VCaP (cell line): ENCODE data around the gene INPP5F.

ENCODE experiments used
- H3K27ac ChIP-seq: fragments of 450-650 bp; 2 replicates; pipeline ENCODE4 v1.5.1; 2017
- TF ChIP-seq, protein P1 (sequence below): fragments of 450-650 bp; conservative IDR thresholded peaks from 2 replicates; pipeline ENCODE4 v1.5.1; 2017; ENCODE audit warnings: mild to moderate bottlenecking, moderate library complexity

INPP5F gene

DNA sequence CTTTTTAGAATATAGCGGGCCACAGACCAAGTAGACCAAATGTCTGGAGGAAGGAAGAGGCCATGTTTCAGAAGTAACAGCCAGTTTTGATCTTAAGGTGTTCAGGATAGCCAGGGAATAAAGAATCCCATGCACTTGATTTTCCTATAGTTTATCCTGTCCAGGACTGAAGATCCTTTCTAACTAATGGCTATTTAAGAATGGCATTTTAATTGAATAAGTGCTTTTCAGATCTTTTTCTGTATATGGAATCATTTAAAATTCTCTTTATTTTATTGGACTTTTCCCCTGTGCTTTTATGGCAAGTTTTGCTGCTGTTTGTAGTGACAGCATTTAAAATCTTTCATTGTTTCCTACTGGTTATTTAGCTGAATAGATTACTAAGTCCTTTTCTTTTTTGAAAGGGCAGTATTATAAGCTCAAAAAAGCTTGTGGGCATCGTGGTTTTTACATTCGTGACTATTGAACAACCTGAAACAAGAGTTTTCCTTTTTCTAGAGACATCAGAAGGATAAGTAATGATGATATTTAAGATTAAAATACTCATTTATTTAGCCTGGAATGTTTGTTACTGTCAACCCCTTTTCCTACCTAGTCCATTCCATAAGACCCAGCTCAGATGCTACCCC is 2.4 kb downstream of the INPP5F start:
- TF ChIP-seq, protein P1, sequence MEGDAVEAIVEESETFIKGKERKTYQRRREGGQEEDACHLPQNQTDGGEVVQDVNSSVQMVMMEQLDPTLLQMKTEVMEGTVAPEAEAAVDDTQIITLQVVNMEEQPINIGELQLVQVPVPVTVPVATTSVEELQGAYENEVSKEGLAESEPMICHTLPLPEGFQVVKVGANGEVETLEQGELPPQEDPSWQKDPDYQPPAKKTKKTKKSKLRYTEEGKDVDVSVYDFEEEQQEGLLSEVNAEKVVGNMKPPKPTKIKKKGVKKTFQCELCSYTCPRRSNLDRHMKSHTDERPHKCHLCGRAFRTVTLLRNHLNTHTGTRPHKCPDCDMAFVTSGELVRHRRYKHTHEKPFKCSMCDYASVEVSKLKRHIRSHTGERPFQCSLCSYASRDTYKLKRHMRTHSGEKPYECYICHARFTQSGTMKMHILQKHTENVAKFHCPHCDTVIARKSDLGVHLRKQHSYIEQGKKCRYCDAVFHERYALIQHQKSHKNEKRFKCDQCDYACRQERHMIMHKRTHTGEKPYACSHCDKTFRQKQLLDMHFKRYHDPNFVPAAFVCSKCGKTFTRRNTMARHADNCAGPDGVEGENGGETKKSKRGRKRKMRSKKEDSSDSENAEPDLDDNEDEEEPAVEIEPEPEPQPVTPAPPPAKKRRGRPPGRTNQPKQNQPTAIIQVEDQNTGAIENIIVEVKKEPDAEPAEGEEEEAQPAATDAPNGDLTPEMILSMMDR, result no peak
- no peak overlapping the region for H3K27ac ChIP-seq

DNA sequence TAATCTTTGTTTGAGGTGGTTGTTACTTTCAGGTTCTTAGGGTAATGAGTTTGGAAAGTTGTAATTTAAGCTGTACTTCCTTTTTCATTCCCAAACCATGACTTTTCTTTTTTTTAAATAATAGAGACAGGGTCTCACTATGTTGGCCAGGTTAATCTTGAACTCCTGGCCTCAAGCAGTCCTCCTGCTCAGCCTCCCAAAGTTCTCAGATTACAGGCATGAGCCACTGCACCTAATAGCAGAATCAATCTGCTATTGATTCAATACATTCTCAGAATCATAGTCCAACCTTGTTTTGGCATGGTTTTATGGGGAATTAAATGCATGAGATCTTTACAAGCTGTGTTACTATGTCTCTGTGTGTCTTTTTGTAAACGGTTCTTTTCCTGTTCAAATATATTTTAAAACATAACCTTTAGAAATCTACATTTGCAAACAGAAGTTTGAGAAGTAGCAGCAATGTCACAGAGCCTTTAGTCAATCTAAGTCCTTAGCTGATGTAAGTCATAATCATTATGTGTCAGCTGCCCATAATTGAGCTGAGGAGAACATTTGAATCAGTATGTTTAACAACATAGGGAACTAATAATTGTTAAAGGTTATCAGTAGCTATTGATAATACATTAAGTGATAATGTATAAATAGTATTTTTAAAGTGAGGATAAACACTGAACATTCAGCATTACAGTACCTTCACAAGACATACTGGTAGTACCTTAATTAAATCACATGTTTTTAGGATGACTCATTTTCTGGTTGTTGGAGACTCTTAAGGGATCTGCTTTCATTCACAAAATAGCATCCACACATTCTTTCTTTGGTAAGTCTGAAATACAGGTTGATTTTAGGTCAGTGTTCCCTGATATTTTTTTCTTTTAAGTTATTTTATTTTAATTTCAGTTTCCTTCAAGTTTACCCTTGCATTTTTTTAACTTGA is 8.8 kb downstream of the INPP5F start:
- peak overlapping the region; percentile 34 for H3K27ac ChIP-seq
- TF ChIP-seq, protein P1, result no peak

DNA sequence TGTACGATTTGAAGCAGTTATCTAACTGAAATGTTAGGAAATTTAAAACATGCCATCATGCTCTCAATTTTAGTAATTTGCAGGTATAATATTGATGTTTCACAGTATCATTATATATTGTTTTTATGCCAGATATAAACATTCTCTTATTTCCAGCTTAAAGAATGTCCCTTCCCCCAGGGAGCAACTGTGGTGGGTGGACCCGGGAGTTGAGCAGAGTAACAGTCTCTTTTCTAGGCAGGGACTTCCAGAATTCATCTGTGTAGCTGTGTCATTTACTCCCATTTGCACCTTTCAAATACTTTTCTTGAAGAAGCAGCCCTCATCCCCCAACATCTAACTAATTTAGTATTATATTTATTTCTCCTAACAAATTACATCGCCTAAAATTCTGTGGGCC is 9.6 kb downstream of the INPP5F start:
- TF ChIP-seq, protein P1, result no peak
- no peak overlapping the region for H3K27ac ChIP-seq

DNA sequence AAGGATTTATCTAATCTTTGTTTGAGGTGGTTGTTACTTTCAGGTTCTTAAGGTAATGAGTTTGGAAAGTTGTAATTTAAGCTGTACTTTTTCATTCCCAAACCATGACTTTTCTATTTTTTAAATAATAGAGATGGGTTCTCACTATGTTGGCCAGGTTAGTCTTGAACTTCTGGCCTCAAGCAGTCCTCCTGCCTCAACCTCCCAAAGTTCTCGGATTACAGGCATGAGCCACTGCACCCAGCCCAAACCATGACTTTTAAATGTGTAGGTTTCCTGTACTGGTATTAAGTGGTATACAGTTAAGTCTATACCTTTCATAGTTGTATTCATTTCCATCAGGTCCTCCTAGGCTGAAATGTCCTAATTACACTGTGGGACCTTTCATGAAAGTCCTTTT is 10.4 kb downstream of the INPP5F start:
- TF ChIP-seq, protein P1, result no peak
- H3K27ac ChIP-seq, result no peak overlapping the region

DNA sequence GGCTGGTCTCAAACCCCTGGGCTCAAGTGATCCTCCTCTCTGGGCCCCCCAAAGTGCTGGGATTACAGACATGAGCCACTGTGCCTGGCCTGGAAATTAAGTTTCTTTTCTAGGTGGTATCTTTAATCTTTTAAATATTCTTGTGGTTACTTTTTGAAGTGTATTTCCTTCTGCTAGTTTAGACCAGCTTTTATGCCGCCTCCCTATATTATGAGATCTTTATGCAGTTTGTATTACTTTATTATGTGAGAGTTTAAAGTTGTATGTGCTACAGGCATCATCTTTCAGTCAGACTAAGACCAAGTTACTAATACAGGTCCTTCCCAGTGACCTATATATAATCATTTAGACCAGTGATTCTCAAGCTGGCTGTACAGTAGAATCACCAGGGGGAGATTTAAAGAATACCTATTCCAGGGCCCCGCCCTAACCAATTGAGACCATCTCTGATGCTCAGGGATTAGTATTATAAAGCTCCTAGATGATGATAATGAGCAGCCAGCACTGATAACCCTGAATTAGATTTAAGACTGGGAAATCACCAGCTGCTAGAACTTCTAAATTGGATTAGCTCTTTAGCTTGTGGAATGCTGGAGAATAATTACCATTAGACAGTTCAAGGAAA is 11.3 kb downstream of the INPP5F start:
- TF ChIP-seq, protein P1, result no peak
- H3K27ac ChIP-seq, result no peak overlapping the region

DNA sequence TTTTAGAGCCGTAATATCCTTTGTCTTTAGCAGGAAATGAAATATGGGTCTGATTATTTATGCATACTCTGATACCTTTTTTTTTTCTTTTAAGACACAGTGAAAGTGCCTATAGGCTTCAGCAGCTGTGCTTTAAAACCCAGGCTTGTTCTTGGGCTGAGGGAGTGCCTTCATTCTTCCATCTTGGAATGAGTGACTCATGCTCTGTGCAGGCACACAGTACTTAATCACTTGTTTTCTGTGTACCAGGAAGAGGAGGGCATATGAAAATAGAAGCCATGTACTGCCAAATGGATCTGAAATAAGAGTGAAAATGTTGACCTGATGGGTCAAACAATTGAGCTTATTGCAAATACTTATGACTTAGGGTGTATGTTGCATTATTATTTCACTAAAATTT is 12.0 kb downstream of the INPP5F start:
- H3K27ac ChIP-seq, result no peak overlapping the region
- TF ChIP-seq, protein P1, result no peak

DNA sequence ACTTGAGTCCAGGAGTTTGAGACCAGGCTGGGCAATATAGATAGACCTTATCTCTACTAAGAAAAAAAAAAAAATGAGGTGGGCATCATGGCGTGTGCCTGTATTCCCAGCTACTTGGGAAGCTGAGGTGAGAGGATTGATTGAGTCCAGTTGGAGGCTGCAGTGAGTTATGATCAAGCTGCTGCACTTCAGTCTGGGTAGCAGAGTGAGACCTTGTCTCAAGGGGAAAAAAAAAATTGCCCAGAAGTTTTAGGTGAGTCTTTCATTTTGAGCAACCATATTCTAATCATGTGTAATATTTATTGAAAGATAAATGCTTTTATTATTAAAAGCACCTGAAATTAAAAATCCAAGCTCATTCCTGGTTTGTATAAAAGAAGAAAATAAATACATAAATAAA is 13.1 kb downstream of the INPP5F start:
- TF ChIP-seq, protein P1, result no peak
- no peak overlapping the region for H3K27ac ChIP-seq
